ENCODE results near the gene SMO.
"Not testable (repeated sequence)": the region's sequence is repeated elsewhere in the genome, so short reads cannot be mapped to it uniquely, and the experiment has no call there.

SMO gene

GRCh38 chr7:129170441-129171021 lies 17.9 kb upstream of the SMO start:
- DNase-seq, result no peak

DNA sequence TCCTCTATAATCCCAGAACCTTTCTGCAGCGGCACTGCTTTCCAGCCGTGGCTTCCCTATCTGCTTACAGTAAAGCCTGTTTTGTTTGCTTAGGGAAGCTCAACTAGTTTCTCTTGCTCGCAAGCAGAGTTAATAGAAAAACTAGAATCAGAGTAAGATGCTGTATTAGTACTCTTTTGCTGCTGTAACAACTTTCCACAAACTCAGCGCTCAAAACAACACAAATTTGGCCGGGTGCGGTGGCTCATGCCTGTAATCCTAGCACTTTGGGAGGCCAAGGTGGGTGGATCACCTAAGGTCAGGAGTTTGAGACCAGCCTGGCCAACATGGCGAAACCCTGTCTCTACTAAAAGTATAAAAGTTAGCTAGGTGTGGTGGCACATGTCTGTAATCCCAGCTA lies 14.6 kb upstream of the SMO start:
- DNase-seq, result not testable (repeated sequence)

- DNase-seq, result no peak
Measured at GRCh38 chr7:129176916-129177710, 11.3 kb upstream of the SMO start.

GRCh38 chr7:129184981-129185670 lies 3.3 kb upstream of the SMO start:
- DNase-seq, result no peak

DNA sequence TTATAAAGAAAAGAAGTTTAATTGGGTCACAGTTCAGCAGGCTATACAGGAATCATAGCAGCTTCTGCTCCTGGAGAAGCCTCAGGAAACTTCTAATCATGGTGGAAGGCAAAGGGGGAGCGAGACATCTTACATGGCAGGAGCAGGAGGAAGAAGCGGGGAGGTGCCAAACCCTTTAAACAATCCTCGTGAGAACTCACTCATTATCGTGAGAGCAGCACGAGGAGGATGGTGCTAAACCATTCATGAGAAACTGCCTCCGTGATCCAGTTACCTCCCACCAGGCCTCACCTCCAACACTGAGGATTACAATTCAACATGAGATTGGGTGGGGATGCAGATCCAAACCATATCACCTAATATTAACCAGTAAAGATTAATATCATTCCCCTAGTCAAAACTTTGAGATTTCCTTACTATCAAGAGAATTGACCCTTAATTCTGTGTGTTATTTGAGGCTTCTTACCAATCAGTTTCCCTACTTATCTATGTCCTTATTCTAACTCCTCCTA lies 1.6 kb upstream of the SMO start:
- DNase-seq, result no peak

DNA sequence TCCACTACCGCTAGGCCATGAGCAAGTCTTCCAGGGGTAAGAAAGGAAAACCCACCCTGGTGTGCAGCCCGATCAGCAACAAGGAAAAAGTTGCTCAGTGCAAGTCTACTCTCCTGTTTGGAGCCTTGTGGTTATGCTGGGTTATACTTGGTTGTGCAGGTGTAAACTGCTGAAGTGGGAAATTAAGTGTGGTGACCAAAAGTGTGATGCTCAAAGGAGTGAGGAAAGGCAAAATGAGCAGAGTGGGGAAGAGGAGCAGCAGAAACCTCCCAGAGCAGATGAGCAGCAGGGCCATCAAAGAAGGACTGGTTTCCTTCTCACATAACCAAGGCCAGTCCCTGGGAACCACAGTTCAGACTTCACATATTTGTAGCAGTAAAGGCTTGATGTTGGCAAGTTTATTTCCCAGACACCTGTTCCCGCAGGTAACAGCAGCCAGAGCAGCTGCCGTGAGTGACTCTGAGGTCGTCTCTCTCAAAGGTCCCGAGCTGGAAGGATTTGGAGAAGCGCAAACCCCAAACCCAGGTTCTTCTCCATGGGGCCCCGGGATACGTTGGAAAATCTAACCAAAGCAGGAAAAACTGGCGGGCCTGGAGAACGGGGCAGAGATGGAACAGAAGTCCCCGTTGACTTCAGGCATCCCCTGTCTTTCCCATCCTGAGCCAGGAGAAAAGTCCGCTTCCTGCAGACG lies 607 bp upstream of the SMO start:
- no peak for DNase-seq

DNA sequence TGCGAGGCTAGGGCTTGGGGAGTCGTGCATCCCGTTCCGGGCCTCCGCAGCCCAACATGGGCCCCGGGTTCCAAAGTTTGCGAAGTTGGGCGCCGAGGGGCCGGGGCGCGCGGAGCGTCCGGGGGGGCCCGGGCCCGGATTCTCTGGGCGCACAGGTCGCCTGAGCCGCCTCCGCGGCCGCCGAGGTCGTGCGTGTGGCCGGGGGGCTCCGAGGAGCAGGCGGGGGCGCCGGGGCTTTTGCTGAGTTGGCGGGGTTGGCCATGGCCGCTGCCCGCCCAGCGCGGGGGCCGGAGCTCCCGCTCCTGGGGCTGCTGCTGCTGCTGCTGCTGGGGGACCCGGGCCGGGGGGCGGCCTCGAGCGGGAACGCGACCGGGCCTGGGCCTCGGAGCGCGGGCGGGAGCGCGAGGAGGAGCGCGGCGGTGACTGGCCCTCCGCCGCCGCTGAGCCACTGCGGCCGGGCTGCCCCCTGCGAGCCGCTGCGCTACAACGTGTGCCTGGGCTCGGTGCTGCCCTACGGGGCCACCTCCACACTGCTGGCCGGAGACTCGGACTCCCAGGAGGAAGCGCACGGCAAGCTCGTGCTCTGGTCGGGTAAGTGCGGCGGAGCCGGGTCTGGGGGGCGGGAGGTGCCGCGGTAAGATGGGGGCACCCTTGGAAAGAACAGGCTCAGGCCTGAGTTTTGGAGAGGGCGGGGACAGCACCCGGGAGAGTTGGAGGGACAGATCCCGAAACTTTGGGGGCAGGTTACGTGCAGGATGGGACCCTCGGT lies 643 bp downstream of the SMO start:
- DNase-seq, result no peak

DNA sequence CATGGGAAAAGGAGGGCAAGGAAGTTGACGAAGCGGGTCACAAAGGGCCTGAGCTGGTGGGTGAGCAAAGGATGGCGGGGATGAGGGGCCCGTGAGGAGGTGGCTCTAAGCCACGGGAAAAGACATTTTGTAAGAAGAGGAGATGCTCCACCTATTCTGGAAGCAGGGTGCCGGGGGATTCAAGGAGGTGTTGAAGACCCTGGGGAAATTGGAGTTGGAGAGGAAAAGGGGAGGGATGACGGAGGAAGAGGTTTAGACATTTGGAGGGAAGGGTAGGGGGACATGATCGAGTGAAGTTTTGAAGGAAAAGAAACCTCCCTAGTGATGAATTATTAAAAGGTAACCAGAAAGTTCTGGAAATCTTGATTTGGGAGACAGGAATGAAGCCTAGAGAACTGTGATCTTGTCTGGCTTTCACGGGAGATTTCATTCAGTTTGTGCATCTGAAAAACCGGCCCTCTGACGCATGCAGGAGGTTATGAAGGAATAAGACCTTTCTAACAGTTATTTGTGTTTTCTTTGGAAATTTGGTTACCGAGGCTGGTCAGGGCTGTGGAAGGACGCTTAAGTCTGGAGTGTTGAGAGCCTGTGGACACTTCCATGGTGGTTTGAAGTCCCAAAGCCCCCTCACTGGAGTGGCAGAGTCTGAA lies 1.4 kb downstream of the SMO start:
- no peak for DNase-seq

DNA sequence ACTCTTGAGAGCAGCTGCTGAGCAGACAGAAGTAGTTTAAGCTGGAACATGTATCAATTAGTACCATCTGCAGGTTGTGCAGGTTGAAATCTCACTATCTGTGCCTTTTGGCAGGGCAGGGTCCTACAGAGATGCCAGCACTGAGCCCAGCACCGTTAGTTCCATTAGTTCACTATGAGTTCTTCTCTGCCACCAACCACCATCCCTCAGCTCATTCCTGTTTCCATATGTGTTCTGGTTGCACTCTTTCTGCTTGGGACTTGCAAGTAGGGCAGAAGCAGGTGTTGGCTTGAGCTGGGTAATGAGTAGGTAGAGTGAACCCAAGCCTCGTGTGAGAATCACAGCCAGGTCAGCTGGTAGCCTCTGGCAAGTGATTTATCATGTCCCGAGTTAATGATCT lies 2.8 kb downstream of the SMO start:
- DNase-seq, result no peak

- DNase-seq, result no peak
Measured at GRCh38 chr7:129193892-129194291, 5.5 kb downstream of the SMO start.

DNA sequence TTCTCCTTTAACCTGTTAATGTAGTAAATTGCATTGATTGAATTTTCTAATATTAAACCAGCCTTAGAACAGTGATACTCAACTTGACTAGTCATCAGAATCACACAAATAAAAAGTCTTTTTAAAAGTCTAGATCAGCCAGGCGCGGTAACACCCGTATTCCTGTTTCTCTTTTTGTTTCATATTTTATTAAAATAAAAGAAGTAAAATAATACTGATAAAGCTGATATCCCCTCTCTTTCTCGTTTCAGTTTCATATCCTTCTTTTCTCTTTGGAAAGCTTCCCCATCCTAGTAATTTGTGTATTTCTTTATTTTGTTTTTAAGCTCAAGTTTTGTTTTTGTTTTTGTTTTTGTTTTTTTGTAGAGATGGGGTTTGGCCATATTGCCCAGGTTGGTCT lies 9.3 kb downstream of the SMO start:
- DNase-seq, result no peak

GRCh38 chr7:129199406-129199805 lies 11.0 kb downstream of the SMO start:
- DNase-seq, result no peak

- DNase-seq, result no peak
Measured at GRCh38 chr7:129202058-129202777, 13.8 kb downstream of the SMO start.

DNA sequence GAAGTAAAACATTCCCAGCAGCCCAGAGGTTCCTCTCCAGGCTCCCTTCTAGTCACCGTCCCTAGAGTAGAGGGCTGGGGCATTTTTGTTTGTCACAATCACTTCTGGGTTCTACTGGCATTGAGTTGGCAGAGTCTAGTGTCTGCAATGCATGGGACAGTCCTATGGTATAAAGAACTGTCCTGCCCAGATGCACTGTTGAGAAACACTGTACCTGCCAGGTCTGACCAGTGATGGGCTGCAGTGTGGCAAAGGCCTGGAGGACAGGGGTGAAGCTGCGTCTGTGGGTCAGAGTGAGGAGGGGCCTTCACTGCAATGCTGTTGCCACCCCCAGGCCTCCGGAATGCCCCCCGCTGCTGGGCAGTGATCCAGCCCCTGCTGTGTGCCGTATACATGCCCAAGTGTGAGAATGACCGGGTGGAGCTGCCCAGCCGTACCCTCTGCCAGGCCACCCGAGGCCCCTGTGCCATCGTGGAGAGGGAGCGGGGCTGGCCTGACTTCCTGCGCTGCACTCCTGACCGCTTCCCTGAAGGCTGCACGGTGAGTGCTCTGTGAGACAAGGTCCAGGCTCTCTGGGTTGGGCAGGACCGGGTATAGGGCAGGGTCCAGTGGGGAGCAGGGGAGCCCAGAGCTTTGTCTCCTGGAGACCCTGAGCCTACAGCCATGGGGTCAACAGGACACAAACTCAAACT lies 14.8 kb downstream of the SMO start:
- no peak for DNase-seq

DNA sequence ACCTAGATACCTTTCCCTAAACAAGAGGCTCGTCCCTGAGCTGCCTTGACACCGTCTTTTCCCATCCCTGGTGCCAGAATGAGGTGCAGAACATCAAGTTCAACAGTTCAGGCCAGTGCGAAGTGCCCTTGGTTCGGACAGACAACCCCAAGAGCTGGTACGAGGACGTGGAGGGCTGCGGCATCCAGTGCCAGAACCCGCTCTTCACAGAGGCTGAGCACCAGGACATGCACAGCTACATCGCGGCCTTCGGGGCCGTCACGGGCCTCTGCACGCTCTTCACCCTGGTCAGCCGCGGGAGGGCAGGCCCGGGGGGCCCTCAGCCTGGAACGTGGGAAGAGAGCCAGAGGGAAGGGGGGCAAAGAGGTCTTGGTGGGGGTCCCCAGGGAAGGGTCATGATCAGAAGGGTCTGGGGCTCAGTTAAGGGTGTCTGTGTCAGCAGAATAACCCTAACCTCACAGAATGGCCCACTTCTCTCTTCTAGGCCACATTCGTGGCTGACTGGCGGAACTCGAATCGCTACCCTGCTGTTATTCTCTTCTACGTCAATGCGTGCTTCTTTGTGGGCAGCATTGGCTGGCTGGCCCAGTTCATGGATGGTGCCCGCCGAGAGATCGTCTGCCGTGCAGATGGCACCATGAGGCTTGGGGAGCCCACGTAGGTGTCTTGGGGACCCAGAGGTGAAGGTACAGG lies 16.8 kb downstream of the SMO start:
- DNase-seq, result no peak

- no peak for DNase-seq
Measured at GRCh38 chr7:129205987-129206785, 17.8 kb downstream of the SMO start.

DNA sequence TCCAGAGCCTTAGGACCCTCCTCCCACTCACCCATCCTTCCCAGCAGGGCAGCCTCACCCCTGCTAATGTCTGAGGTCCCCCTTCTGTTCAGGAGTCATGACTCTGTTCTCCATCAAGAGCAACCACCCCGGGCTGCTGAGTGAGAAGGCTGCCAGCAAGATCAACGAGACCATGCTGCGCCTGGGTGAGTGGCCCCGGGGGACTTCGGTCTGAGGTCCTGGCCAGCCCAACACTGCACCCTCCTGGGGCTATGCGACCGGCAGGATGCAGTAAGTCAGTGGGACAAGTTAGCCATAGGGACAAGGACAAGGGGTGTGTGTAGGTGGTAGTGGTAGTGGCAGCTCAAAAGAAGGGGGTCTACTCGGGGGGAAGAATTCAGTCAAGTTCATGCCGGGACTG lies 20.2 kb downstream of the SMO start:
- DNase-seq, result no peak

- no peak for DNase-seq
Measured at GRCh38 chr7:129209067-129209926, 20.9 kb downstream of the SMO start.

Measured in SW 1271 (cell line).